SU-DHL-6 (cell line): ENCODE results near the gene DNAH12.
"Not testable (repeated sequence)": the region's sequence is repeated elsewhere in the genome, so short reads cannot be mapped to it uniquely, and the experiment has no call there.

Experiments used
- H2AFZ ChIP-seq: fragments of 200-600 bp; sonication (generic); 2 replicates; pipeline ENCODE4 v1.6.1; 2014; ENCODE audit warnings: low read depth, mild to moderate bottlenecking, moderate library complexity, mixed read lengths, antibody characterized with exemption, low read length; ENCODE audit not compliant: severe bottlenecking
- H3F3A ChIP-seq: fragments of 200-600 bp; shearing (Covaris generic); 2 replicates; pipeline ENCODE4 v1.6.0; 2016; ENCODE audit warnings: antibody characterized with exemption, mild to moderate bottlenecking; ENCODE audit not compliant: insufficient read depth
- H3K27ac ChIP-seq: fragments of 200-600 bp; sonication (generic); 2 replicates; pipeline ENCODE4 v1.5.1; 2016; ENCODE audit warnings: low read depth, mild to moderate bottlenecking, low read length, moderate library complexity, mixed read lengths
- H3K27me3 ChIP-seq: fragments of 200-600 bp; sonication (generic), shearing (Covaris generic); 2 replicates; pipeline ENCODE4 v1.6.0; 2014; ENCODE audit warnings: mild to moderate bottlenecking, low read length
- H3K36me3 ChIP-seq: fragments of 200-600 bp; sonication (generic); 2 replicates; pipeline ENCODE4 v1.6.1; 2014; ENCODE audit warnings: mild to moderate bottlenecking, low read length, mixed read lengths
- H3K4me2 ChIP-seq: fragments of 300-600, 200-600 bp; shearing (Covaris generic), sonication (generic); 2 replicates; pipeline ENCODE4 v1.6.0; 2014; ENCODE audit warnings: low read length, low read depth, mild to moderate bottlenecking; ENCODE audit not compliant: poor library complexity, severe bottlenecking
- H3K4me3 ChIP-seq: fragments of 200-600 bp; sonication (generic); 2 replicates; pipeline ENCODE4 v1.5.1; 2014; ENCODE audit warnings: antibody characterized with exemption, low read length, mild to moderate bottlenecking, mixed read lengths; ENCODE audit not compliant: insufficient read depth, poor library complexity, severe bottlenecking
- H3K79me2 ChIP-seq: fragments of 200-600 bp; sonication (generic); 2 replicates; pipeline ENCODE4 v1.6.1; 2014; ENCODE audit warnings: mild to moderate bottlenecking, low read length, moderate library complexity; ENCODE audit not compliant: insufficient read depth
- H3K9ac ChIP-seq: fragments of 200-600 bp; sonication (generic); 2 replicates; pipeline ENCODE4 v1.7.0; 2014; ENCODE audit warnings: mild to moderate bottlenecking, low read length
- H3K9me2 ChIP-seq: fragments of 200-600 bp; sonication (generic); replicated peaks from 2 replicates; pipeline ENCODE4 v1.6.1; 2014; ENCODE audit warnings: low read length; ENCODE audit not compliant: insufficient read depth
- H3K9me3 ChIP-seq: fragments of 200-600 bp; sonication (generic); 2 replicates; pipeline ENCODE4 v1.6.1; 2014; ENCODE audit warnings: low read length, mixed read lengths; ENCODE audit not compliant: insufficient read depth
- H4K20me1 ChIP-seq: fragments of 200-600 bp; sonication (generic); 2 replicates; pipeline ENCODE4 v1.6.1; 2014; ENCODE audit warnings: low read depth, mild to moderate bottlenecking, antibody characterized with exemption, low read length, moderate library complexity, mixed read lengths
- CTCF ChIP-seq: fragments of 200-600 bp; sonication (generic); IDR thresholded peaks from one replicate; pipeline ENCODE4 v1.5.1; 2017; ENCODE audit warnings: antibody characterized with exemption, mild to moderate bottlenecking, low read length, moderate library complexity; ENCODE audit not compliant: insufficient read depth, poor library complexity, severe bottlenecking
- EZH2phosphoT487 ChIP-seq: fragments of 200-600 bp; sonication (generic), shearing (Covaris generic); conservative IDR thresholded peaks from 2 replicates; pipeline ENCODE4 v1.6.1; 2018; ENCODE audit warnings: mild to moderate bottlenecking, antibody characterized with exemption, low read length, moderate library complexity, mixed read lengths

The DNAH12 gene

DNA sequence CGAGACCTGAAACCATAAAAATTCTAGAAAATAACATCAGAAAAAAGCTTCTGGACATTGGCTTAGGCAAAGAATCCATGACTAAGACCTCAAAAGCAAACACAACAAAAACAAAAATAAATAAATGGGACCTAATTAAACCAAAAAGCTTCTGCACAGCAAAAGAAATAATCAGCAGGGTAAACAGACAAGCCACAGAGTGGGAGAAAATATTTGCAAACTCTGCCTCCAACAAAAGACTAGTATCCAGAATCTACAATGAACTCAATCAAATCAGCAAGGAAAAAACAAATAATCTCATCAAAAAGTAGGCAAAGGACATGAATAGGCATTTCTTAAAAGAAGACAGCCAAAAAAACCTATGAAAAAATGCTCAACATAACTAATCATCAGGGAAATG, 59.6 kb downstream of the DNAH12 start:
- no peak overlapping the region for H3K4me2 ChIP-seq
- TF ChIP-seq EZH2phosphoT487 (no peak), CTCF (no peak)
- no peaks in the 10 kb centered on the region for H3K36me3 ChIP-seq
- H3K27ac ChIP-seq = no peak overlapping the region
- no peaks in the 10 kb centered on the region for H4K20me1 ChIP-seq
- no peaks in the 10 kb centered on the region for H3K9me2 ChIP-seq
- no peaks in the 10 kb centered on the region for H3K79me2 ChIP-seq
- H3K4me3 ChIP-seq = no peak overlapping the region
- no peak overlapping the region for H3K9ac ChIP-seq
- H2AFZ ChIP-seq = no peak overlapping the region
- H3K9me3 ChIP-seq = no peaks in the 10 kb centered on the region
- H3K27me3 ChIP-seq = no peaks in the 10 kb centered on the region
- H3F3A ChIP-seq = no peaks in the 10 kb centered on the region

DNA sequence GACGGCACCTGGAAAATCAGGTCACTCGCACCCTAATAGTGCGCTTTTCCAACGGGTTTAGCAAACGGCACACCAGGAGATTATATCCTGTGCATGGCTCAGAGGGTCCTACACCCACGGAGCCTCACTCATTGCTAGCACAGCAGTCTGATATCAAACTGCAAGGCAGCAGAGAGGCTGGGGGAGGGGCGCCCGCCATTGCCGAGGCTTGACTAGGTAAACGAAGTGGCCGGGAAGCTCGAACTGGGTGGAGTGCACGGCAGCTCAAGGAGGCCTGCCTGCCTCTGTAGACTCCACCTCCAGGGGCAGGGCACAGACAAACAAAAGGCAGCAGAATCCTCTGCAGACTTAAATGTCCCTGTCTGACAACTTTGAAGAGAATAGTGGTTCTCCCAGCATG, 67.0 kb downstream of the DNAH12 start:
- not testable (repeated sequence) for H3K27ac ChIP-seq, H3K9me3 ChIP-seq, H3K79me2 ChIP-seq, H3F3A ChIP-seq, H4K20me1 ChIP-seq, H3K4me3 ChIP-seq, H3K27me3 ChIP-seq, H3K36me3 ChIP-seq, H3K9me2 ChIP-seq, H3K4me2 ChIP-seq, H3K9ac ChIP-seq, H2AFZ ChIP-seq

- H3K36me3 ChIP-seq = no peaks in the 10 kb centered on the region
- no peak overlapping the region for H3K9ac ChIP-seq
- no peak overlapping the region for H3K27ac ChIP-seq
- H3K4me2 ChIP-seq = no peak overlapping the region
- H3K9me2 ChIP-seq = no peaks in the 10 kb centered on the region
- H3F3A ChIP-seq = no peaks in the 10 kb centered on the region
- no peaks in the 10 kb centered on the region for H4K20me1 ChIP-seq
- no peak overlapping the region for H2AFZ ChIP-seq
- no peaks in the 10 kb centered on the region for H3K9me3 ChIP-seq
- no peak for TF ChIP-seq EZH2phosphoT487
- TF ChIP-seq CTCF = no peak
- H3K4me3 ChIP-seq = no peak overlapping the region
- no peaks in the 10 kb centered on the region for H3K27me3 ChIP-seq
- no peaks in the 10 kb centered on the region for H3K79me2 ChIP-seq
These were observed 79.3 kb downstream of the DNAH12 start for GRCh38 chr3:57464801-57465200.

GRCh38 chr3:57464011-57464410, 80.1 kb downstream of the DNAH12 start:
- H3K36me3 ChIP-seq = no peaks in the 10 kb centered on the region
- H3F3A ChIP-seq = no peaks in the 10 kb centered on the region
- no peak overlapping the region for H3K27ac ChIP-seq
- H3K27me3 ChIP-seq = no peaks in the 10 kb centered on the region
- H3K79me2 ChIP-seq = no peaks in the 10 kb centered on the region
- H3K9ac ChIP-seq = no peak overlapping the region
- no peak overlapping the region for H2AFZ ChIP-seq
- TF ChIP-seq CTCF (no peak), EZH2phosphoT487 (no peak)
- H4K20me1 ChIP-seq = no peaks in the 10 kb centered on the region
- no peaks in the 10 kb centered on the region for H3K9me2 ChIP-seq
- no peaks in the 10 kb centered on the region for H3K9me3 ChIP-seq
- no peak overlapping the region for H3K4me3 ChIP-seq
- H3K4me2 ChIP-seq = no peak overlapping the region
